AG10803 (cell line): ENCODE measurements around the gene GPC5.

Experiments
- DNase-seq: peaks from one replicate; pipeline ENCODE4 v3.0.0; 2010; ENCODE audit warnings: low read depth
- H3K4me3 ChIP-seq: 2 replicates; pipeline ENCODE4 v1.5.1; 2011; ENCODE audit warnings: mild to moderate bottlenecking, low read length, control low read depth
- TF ChIP-seq, protein P1 (sequence below): conservative IDR thresholded peaks from 2 replicates; pipeline ENCODE4 v1.5.1; 2011; ENCODE audit warnings: mild to moderate bottlenecking, low read length, control low read depth, inconsistent platforms

The GPC5 gene

DNA sequence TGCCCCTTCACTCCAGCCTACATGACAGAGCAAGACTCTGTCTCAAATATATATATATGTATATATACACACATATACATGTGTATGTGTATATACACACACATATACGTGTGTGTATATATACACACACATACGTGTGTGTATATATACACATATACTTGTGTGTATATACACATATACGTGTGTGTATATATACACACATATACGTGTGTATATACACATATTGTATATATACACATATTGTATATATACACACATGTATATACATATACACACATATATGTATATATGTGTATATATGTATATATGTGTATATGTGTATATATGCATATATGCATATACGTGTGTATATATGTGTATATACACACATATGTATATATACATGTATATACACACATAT, 173.3 kb downstream of the GPC5 start:
- DNase-seq, result no peak
- TF ChIP-seq, protein P1, sequence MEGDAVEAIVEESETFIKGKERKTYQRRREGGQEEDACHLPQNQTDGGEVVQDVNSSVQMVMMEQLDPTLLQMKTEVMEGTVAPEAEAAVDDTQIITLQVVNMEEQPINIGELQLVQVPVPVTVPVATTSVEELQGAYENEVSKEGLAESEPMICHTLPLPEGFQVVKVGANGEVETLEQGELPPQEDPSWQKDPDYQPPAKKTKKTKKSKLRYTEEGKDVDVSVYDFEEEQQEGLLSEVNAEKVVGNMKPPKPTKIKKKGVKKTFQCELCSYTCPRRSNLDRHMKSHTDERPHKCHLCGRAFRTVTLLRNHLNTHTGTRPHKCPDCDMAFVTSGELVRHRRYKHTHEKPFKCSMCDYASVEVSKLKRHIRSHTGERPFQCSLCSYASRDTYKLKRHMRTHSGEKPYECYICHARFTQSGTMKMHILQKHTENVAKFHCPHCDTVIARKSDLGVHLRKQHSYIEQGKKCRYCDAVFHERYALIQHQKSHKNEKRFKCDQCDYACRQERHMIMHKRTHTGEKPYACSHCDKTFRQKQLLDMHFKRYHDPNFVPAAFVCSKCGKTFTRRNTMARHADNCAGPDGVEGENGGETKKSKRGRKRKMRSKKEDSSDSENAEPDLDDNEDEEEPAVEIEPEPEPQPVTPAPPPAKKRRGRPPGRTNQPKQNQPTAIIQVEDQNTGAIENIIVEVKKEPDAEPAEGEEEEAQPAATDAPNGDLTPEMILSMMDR, result no peak
- no peak overlapping the region for H3K4me3 ChIP-seq

DNA sequence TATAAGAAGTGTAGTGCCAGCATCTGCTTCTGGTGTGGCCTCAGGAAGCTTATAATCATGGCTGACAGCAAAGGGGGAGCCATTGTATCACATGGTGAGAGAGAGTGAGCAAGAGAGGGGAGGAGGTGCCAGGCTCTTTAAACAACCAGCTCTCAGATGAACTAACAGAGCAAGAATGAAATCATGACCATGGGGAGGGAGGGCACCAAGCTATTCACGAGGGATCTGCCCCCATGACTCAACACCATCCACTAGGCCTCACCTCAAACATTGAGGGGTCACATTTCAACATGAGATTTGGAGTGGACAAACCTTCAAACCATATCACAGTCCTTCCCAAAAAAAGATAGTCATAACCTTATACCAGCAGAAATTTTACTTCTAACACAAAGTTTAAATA, 174.0 kb downstream of the GPC5 start:
- no peak for DNase-seq
- H3K4me3 ChIP-seq, result no peak overlapping the region
- TF ChIP-seq, protein P1, result no peak

DNA sequence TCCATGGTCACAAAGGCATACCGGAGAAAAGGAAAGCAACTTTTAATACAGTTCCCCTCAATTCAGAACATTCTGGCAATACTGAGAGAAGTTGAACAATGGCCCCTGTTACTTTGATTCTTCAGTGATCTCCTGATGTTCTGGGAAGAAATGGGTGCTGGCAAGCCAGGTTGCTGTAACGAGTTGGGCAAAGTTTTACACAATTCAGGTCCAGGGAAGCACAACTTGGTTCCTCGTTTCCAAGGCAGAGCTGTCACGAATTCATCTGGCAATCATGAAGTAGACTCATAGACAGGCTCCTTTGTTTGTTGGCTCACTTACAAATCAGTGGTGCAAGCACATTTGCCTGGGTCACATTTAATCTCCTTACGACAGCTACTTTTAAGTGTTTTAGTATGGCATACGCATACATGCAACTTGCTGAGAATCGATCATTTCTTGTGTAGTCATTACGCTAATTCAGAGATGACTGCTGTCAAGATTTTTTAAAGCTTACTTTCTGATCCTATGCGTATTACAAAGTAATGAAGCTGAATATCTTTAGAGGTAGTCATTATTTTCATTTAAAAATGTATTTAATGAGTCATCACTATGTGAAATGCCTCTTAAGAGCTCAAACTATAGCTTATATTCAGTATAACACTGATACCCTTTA, 174.7 kb downstream of the GPC5 start:
- TF ChIP-seq, protein P1, result no peak
- DNase-seq, result no peak
- no peak overlapping the region for H3K4me3 ChIP-seq

DNA sequence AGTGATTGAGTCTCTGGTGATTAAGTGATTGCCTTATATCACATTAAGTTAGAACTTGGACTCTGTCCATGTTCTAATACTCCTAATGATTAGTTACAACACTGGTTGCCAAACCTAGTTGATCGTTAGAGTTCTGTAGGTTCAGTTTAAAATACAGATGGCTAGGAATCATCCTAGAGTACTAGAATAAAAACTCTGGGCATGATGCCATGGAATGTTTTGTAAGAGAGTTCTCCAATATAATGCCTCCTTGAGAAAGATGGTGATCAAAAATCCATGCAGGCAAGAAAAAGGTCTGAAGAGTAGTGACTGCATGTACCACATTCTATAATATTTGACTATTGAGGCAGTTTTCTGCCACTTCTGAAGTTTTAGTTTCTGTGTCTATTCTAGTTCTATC, 176.3 kb downstream of the GPC5 start:
- H3K4me3 ChIP-seq, result no peak overlapping the region
- no peak for DNase-seq
- TF ChIP-seq, protein P1, result no peak

DNA sequence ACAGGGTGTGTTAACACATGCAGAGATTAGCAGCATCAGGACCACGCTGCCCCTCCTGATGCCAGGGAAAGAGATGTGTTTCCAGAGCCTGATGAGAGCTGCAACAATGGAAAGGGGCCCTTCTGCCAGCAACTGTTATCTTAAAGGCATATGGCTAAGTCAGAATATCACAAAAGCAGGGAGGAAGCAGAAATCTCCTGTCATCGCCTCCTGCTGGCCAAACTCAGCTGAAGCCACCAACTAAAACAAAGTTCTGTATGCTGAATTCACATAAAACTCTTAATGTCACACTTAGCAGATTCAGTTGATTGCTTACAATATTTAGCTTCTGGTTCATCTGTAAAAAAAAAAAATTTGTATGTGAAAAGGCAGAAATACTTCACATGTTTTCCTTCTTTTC, 178.2 kb downstream of the GPC5 start:
- DNase-seq, result no peak
- no peak overlapping the region for H3K4me3 ChIP-seq
- TF ChIP-seq, protein P1, result no peak

DNA sequence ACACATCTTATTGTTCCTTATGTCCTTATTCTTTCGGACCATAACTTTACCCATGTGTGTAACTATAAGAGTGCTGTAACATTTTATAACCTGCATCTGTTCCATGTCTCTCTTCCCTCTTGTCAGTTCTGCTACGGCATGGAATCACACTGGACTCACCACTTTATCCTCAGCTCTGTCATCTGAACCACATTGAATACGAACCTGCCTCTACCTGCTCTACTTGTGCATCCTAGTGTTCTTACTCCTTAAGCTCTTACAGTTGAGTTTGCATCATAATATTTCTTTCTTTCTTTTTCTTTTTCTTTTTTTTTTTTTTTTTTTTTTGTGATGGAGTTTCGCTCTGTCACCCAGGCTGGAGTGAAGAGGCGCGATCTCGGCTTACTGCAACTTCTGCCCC, 180.9 kb downstream of the GPC5 start:
- TF ChIP-seq, protein P1, result no peak
- no peak for DNase-seq
- H3K4me3 ChIP-seq, result no peak overlapping the region

DNA sequence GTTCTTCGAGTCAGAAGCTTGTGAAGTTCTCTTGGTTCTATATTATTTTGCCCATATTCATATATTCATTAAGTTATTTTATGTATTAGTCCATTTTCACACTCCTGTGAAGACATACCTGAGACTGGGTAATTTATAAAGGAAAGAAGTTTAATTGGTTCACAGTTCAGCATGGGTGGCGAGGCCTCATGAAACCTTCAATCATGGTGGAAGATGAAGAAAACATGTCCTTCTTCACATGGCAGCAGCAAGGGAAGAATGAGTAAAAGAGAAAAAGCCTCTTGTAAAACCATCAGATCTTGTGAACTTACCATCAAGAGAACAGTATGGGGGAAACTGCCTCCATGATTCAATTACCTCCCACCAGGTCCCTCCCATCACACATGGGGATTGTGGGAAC, 182.3 kb downstream of the GPC5 start:
- no peak for DNase-seq
- TF ChIP-seq, protein P1, result no peak
- no peak overlapping the region for H3K4me3 ChIP-seq
